Body of pancreas (tissue), 4 donors: ENCODE results near the gene IQSEC2. TPM values are rescaled to one million over a fixed set of nuclear protein-coding genes. Genes with fewer than 3 reads are reported as not detected.

Source experiments
- ATAC-seq: fragments of 150-250 bp; one replicate; pipeline ENCODE4 v1.9.1; 2016
- DNase-seq, 4 donors: peaks; one replicate each; pipeline ENCODE4 v3.0.0-alpha.2; 2019
- H3K27ac ChIP-seq, 4 donors: fragments of 200-600 bp; sonication (generic); 1 replicate in 3 of 4; 2 replicates in 1 of 4; pipeline versions ENCODE4 v1.5.1 to v1.6.1; 2016 to 2019; ENCODE audit warnings: mild to moderate bottlenecking in 1 of 4, mixed read lengths in 1 of 4, moderate library complexity in 1 of 4
- H3K27me3 ChIP-seq, 2 donors: fragments of 200-600 bp; sonication (generic); one replicate each; pipeline ENCODE4 v1.6.0; 2016; ENCODE audit warnings: mild to moderate bottlenecking in 1 of 2
- H3K36me3 ChIP-seq, 2 donors: fragments of 200-600 bp; sonication (generic); replicated peaks in 1 of 2; 2 replicates each; pipeline ENCODE4 v1.5.1; 2016; ENCODE audit warnings: low read depth in 2 of 2; ENCODE audit not compliant: insufficient read depth in 1 of 2
- H3K4me1 ChIP-seq: fragments of 200-600 bp; sonication (generic); one replicate; pipeline ENCODE4 v1.6.0; 2016
- H3K4me3 ChIP-seq, 2 donors: fragments of 200-600 bp; sonication (generic); 1 replicate in 1 of 2; 2 replicates in 1 of 2; pipeline ENCODE4 v1.5.1; 2016 to 2019
- H3K9me3 ChIP-seq, 3 donors: fragments of 200-600 bp; sonication (generic); 1 replicate in 2 of 3; 2 replicates in 1 of 3; pipeline ENCODE4 v1.5.1; 2016
- POLR2A ChIP-seq, 3 donors: fragments of 450-650 bp; IDR thresholded peaks; one replicate each; pipeline ENCODE4 v1.6.1; 2016; ENCODE audit warnings: antibody characterized with exemption in 3 of 3, mild to moderate bottlenecking in 2 of 3
- WGBS, 2 donors: methylation state at CpG; one replicate each; pipeline ENCODE4 v1.1.5; 2017; 5-methylcytosine and 5-hydroxymethylcytosine counted together
- intact Hi-C: fragments of 100-400 bp; cut with DNase I; formaldehyde crosslinking; loops from one replicate; pipeline ENCODE4 v1.15.1; 2023
- total RNA-seq, 2 donors: library from RNA; depleted of rRNA; stranded (reverse); fragments of >200 nt; gene quantifications; one replicate each; pipeline ENCODE4 v1.1.0, GENCODE V29; 2016
- TF ChIP-seq, protein P1 (sequence below), 7 experiments: fragments of 450-650 bp in 4 of 7; fragments of 200-600 bp in 3 of 7; sonication (generic) in 3 of 7; IDR thresholded peaks; one replicate each; pipeline ENCODE4 v1.5.1; 2016 to 2019; ENCODE audit warnings: antibody characterized with exemption in 7 of 7

Gene IQSEC2
- total RNA-seq, 2 donors from 2014 or later, result 12.7 to 30.3 TPM

DNA sequence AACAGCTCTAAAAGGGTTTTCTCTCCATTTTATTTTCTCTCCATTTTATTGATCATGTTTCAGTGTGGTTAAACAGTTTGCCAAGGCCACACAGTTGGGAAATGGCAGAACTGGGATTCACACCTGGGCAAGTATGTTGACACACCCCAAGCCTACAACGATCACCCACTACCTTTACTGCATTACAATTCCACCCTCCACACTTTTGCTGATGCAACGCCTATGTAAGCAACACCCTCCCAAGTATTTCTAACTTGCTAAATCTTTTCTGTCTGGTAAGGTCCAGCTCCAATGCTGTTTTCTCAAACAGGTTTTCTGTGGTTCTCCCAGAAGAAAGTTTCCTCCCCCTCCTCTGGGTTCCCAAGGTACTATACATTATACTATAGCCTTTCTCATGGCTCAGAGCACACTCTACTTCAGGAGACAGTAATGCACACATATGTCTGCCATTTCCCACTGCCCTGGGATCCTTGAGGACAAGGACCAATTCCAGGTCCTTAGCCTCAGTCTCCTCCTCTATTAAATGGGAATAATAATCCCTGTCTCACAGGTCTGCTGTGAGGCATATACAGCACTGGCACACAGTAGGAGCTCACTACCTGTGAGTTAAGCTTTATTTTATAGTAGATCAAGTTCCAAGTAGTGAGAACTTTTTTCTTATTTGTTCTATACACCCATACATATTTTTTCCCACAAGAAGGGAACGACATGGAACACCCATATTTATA is 27.9 kb downstream of the IQSEC2 start:
- intact Hi-C loops, result no loop called here
- 91% methylated on average over 2 to 3 of the region's 3 CpGs for WGBS, 2 donors
- DNase-seq (no peak), ATAC-seq (no peak)
- Histone ChIP-seq H3K9me3 (no peaks in the 10 kb centered on the region), H3K4me1 (no peaks in the 10 kb centered on the region), H3K36me3 (no peaks in the 10 kb centered on the region), H3K4me3 (no peak overlapping the region), H3K27me3 (no peaks in the 10 kb centered on the region), H3K27ac (no peak overlapping the region)
- TF ChIP-seq POLR2A (IDR thresholded peaks at IDR 0.05), result no peak
- TF ChIP-seq, protein P1, sequence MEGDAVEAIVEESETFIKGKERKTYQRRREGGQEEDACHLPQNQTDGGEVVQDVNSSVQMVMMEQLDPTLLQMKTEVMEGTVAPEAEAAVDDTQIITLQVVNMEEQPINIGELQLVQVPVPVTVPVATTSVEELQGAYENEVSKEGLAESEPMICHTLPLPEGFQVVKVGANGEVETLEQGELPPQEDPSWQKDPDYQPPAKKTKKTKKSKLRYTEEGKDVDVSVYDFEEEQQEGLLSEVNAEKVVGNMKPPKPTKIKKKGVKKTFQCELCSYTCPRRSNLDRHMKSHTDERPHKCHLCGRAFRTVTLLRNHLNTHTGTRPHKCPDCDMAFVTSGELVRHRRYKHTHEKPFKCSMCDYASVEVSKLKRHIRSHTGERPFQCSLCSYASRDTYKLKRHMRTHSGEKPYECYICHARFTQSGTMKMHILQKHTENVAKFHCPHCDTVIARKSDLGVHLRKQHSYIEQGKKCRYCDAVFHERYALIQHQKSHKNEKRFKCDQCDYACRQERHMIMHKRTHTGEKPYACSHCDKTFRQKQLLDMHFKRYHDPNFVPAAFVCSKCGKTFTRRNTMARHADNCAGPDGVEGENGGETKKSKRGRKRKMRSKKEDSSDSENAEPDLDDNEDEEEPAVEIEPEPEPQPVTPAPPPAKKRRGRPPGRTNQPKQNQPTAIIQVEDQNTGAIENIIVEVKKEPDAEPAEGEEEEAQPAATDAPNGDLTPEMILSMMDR (IDR thresholded peaks at IDR 0.05), result no peak

DNA sequence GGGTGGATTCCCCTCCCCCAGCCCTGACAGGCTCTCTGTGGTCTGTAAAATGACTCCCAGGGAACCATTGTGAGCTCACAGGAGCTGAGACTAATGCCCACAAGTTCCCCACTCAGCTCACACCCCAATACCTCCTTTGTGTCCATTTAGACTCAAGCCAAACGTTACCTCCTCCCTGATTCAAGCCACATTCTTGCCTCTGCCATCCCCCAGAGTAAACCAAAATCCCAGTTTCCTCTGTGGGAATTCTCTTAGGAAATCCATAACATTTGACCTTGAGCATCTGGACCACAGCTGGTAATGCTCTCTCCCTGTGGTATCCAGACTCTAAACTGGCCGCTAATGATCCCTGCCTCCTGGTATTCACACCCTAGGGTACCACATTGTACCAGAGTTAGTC is 30.1 kb downstream of the IQSEC2 start:
- H3K36me3 ChIP-seq, result no peaks in the 10 kb centered on the region
- no peak overlapping the region for H3K27ac ChIP-seq
- DNase-seq, result no peak
- no peak overlapping the region for H3K4me3 ChIP-seq
- no peak for ATAC-seq
- TF ChIP-seq, protein P1 (IDR thresholded peaks at IDR 0.05), result no peak
- no peak for TF ChIP-seq POLR2A (IDR thresholded peaks at IDR 0.05)
- intact Hi-C loops, result no loop called here
- H3K4me1 ChIP-seq, result no peaks in the 10 kb centered on the region
- H3K27me3 ChIP-seq, result no peaks in the 10 kb centered on the region
- H3K9me3 ChIP-seq, result no peaks in the 10 kb centered on the region
- WGBS, 2 donors, result 50 to 88% methylated on average over 1 to 2 of the region's 2 CpGs

DNA sequence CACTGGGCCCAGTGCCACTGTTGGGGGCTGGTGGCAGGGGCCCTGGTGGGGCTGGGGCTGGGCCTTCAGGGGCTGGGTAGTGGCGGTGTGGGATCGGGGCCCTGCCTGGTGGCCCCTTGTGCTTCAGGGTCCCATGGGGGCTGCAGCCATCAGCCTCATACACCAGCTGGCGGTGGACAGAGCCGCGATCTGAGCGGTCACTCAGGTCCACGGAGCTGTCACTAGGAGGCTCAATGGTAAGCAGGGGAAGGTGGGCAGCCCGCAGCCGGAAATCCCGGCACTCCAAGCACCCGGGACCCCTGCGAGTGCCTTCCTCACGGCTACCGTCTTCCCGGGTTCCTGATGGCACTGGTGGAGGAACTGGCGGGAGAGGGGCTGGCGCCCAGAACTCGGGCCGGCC is 30.8 kb downstream of the IQSEC2 start:
- ATAC-seq (no peak), DNase-seq (no peak)
- Histone ChIP-seq H3K36me3 (no peaks in the 10 kb centered on the region), H3K4me3 (no peak overlapping the region), H3K9me3 (no peaks in the 10 kb centered on the region), H3K4me1 (no peaks in the 10 kb centered on the region), H3K27me3 (no peaks in the 10 kb centered on the region), H3K27ac (no peak overlapping the region)
- intact Hi-C loops, result no loop called here
- 98% methylated on average over 9 of the region's 19 CpGs; no CpG with 5 or more reads in 1 of the 2 donors for WGBS, 2 donors
- TF ChIP-seq POLR2A (IDR thresholded peaks at IDR 0.05), result no peak
- TF ChIP-seq, protein P1 (IDR thresholded peaks at IDR 0.05), result no peak

DNA sequence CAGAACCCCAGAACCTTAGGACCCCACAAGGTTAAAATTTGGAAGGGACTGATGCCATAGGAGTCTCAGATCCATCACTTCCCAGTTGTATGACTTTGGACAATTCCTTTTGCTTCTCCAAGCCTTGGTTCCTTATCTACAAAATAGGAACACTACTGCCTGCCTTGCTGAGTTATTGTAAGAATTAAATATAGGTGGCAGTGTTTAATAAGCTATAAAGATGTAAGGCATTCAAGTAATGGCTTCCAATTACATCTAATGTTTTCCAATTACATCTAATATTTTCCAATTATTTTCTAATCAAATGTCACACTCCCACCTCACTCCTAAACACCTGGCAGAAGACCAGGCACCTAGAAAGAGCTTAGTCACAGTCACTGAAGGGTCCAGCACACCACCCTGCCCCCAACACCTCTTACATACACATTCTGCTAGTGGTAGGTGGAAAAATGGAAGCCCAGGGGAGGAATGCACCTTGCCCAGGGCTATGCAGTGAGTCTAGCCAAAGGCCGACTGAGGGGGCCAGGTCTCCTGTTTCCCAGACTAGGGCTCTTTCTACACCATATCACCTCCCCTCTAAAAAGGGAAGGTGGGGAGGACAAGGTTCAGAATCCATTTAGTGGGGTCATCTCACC is 31.9 kb downstream of the IQSEC2 start:
- H3K27me3 ChIP-seq, result no peaks in the 10 kb centered on the region
- ATAC-seq (no peak), DNase-seq (no peak)
- H3K4me3 ChIP-seq, result no peak overlapping the region
- TF ChIP-seq POLR2A (IDR thresholded peaks at IDR 0.05), result no peak
- TF ChIP-seq, protein P1 (IDR thresholded peaks at IDR 0.05), result no peak
- no peaks in the 10 kb centered on the region for H3K9me3 ChIP-seq
- no peaks in the 10 kb centered on the region for H3K4me1 ChIP-seq
- intact Hi-C loops, result no loop called here
- 100% methylated on average over 1 of the region's 1 CpG; no CpG with 5 or more reads in 1 of the 2 donors for WGBS, 2 donors
- H3K36me3 ChIP-seq, result no peaks in the 10 kb centered on the region
- H3K27ac ChIP-seq, result no peak overlapping the region
